C4-2B (cell line): ENCODE data around the gene CACTIN.
A peak's percentile ranks its signal among the peaks of the same experiment; 100 is the strongest.

ENCODE experiments used
- H3K27ac ChIP-seq: fragments of 450-650 bp; 2 replicates; pipeline ENCODE4 v1.5.1; 2017
- ZFX ChIP-seq: fragments of 450-650 bp; IDR thresholded peaks from 2 replicates; pipeline ENCODE4 v1.6.1; 2017
- TF ChIP-seq, protein P1 (sequence below): fragments of 450-650 bp; conservative IDR thresholded peaks from 2 replicates; pipeline ENCODE4 v1.5.1; 2017; ENCODE audit warnings: mild to moderate bottlenecking

Gene CACTIN

DNA sequence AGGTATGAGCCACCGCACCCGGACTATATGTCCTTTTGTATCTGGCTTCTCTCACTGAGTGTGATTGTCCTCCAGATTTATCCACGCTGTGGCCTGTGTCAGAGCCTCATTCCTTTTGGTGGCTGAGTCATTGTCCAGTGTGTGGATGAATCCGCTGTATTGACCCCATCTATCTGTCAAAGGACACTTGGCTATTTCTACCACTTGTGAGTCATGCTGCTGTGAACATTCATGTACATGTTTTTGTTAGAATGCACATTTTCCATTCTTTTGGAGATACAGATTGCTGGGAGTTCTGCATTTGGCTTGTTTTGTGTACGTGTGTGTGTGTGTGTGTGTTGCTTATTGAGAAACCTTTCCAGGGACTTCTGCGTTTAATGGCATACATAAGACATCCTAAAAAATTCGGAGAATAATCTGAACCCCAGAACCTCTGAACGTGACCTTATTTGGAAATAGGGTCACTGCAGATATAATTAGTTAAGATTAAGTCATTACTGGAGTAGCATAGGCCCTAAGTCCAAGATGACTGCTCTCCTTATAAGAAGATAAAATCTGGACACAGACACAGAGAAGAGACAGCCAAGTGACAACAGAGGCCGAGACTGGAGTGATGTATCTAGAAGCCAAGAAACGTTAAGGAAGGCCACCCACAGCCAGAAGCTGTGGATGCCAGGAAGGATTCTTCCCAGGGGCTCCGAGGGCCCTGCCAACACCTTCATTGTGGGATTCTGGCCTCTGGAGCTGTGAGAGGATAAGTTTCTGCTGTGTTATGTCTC lies 46.2 kb downstream of the CACTIN start:
- TF ChIP-seq, protein P1, sequence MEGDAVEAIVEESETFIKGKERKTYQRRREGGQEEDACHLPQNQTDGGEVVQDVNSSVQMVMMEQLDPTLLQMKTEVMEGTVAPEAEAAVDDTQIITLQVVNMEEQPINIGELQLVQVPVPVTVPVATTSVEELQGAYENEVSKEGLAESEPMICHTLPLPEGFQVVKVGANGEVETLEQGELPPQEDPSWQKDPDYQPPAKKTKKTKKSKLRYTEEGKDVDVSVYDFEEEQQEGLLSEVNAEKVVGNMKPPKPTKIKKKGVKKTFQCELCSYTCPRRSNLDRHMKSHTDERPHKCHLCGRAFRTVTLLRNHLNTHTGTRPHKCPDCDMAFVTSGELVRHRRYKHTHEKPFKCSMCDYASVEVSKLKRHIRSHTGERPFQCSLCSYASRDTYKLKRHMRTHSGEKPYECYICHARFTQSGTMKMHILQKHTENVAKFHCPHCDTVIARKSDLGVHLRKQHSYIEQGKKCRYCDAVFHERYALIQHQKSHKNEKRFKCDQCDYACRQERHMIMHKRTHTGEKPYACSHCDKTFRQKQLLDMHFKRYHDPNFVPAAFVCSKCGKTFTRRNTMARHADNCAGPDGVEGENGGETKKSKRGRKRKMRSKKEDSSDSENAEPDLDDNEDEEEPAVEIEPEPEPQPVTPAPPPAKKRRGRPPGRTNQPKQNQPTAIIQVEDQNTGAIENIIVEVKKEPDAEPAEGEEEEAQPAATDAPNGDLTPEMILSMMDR = no peak
- TF ChIP-seq ZFX = no peak
- H3K27ac ChIP-seq = no peak overlapping the region

DNA sequence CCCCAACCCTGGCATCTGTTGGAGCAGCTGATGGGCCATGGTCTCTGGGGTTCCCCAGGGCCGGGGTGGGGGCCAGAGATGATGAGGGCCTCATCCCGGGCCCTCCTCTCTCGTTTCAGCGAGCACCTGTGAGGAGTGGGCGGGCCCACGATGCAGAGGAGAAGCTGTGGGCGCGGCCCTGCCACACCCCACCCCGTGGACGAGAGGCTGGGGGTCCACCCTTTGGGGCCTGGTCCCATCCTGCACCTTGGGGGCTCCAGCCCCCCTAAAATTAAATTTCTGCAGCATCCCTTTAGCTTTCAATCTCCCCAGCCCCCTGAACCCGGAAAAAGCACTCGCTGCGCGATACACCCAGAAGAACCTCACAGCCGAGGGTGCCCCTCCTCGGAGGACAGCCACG lies 48.2 kb downstream of the CACTIN start:
- H3K27ac ChIP-seq = no peak overlapping the region
- TF ChIP-seq, protein P1 = no peak
- no peak for TF ChIP-seq ZFX

DNA sequence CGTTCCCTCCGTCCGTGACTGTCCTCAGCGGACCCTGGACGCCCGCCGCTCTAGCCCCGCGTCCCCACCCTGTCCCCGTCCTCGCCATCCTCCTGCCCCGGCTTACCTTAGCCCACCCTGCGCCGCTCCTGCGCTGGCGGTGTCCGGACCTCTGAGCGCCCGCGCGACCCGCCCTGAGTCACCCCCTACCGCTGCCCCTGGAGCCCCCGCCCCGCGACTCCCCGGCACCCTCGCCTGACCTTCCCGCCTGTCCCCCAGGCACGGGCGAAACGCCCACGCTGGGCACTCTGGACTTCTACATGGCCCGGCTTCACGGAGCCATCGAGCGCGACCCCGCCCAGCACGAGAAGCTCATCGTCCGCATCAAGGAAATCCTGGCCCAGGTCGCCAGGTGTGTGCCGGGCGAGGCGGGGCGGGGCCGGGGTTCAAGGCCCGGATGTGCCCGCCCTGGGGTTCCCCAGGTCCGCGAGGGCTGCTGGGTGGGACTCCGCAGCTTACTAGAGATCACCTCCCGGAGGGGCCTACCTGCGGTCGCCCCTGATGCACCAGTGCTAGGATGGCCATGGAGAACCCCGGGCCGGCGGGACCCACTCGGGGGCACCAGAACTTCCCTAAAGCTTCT lies 48.8 kb downstream of the CACTIN start:
- no peak for TF ChIP-seq ZFX
- TF ChIP-seq, protein P1 = no peak
- no peak overlapping the region for H3K27ac ChIP-seq

DNA sequence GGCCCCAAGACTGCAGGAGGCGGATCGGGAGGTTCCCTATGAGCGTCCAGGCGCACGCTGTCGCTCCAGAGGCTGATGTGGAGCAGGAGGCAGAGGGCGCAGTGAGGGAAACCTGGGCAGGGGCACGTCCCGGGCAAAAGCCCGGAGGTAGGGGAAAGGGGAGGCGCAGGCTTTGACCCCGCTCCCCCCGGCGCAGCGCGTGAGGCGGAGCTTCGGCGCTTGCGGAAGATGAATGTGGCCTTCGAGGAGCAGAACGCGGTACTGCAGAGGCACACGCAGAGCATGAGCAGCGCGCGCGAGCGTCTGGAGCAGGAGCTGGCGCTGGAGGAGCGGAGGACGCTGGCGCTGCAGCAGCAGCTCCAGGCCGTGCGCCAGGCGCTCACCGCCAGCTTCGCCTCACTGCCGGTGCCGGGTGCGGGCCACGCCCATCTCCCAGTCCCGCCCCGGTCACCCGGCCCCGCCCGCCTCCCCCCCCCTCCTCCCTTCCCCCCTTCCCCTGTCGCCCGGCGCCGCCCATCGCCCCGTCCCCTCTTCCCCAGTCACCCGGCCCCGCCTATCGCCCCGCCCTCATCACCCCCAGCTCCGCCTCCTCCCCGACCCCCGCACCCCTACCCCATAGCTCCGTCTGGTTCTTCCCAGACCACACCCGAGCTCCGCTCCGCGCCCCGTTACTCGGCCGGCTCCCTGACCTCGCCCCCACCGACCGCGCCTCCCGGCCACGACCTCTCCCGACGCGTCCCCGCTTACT lies 49.7 kb downstream of the CACTIN start:
- no peak overlapping the region for H3K27ac ChIP-seq

DNA sequence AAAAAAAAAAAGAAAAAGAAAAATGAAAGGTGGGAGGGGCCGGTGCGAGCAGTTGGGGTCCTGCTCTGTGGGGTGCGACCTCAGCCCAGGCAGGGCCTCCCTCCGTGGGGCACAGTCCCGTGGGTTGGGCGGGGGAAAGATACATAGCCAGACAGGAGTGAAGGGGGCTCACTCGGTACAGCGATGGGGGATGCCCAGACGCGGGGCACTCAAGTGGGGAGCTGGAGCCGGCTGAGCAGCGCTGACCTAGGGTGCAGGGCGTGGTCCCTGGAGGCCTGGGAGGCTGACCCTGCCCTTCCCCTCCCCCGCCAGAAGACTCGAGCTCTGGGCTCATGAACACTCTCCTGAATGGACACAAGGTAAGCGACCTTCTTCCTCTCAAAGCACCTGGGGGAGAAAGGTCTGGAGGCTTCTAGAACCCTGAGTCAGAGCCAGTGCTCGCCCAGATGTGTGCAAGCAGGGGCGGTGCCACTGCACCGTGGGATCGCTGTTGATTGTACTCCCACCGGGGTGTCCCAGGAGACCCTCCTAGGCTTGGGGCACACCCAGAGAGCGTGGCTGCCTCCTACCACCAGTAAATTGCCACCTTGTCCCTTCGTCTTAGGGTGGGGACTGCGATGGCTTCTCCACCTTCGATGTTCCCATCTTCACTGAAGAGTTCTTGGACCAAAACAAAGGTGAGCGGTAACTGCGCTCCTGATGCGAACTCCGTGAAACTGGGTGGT lies 50.5 kb downstream of the CACTIN start:
- H3K27ac ChIP-seq = no peak overlapping the region
- TF ChIP-seq ZFX = no peak

More for the DNA sequence above, 49.7 kb downstream of the CACTIN start:
- TF ChIP-seq, protein P1 = no peak
- no peak for TF ChIP-seq ZFX

DNA sequence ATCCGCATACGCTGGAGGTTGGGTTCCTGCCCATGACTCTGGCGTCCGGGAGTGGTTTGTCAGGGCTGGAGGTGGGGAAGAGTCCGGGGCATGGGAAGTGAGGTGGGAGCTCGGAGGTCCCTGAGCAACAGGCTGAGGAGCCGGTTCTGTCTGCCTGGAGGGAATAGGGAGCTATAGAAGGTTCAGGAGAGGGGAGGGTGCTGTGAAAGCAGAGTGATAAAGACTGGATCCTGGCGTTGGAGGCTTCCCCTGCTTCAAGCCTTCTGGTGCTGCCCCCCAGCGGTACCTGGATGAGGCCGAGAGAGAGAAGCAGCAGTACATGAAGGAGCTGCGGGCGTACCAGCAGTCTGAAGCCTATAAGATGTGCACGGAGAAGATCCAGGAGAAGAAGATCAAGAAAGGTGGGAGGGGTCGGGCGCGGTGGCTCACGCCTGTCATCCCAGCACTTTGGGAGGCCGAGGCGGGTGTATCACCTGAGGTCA lies 51.3 kb downstream of the CACTIN start:
- H3K27ac ChIP-seq = no peak overlapping the region
- TF ChIP-seq, protein P1 = no peak
- no peak for TF ChIP-seq ZFX

DNA sequence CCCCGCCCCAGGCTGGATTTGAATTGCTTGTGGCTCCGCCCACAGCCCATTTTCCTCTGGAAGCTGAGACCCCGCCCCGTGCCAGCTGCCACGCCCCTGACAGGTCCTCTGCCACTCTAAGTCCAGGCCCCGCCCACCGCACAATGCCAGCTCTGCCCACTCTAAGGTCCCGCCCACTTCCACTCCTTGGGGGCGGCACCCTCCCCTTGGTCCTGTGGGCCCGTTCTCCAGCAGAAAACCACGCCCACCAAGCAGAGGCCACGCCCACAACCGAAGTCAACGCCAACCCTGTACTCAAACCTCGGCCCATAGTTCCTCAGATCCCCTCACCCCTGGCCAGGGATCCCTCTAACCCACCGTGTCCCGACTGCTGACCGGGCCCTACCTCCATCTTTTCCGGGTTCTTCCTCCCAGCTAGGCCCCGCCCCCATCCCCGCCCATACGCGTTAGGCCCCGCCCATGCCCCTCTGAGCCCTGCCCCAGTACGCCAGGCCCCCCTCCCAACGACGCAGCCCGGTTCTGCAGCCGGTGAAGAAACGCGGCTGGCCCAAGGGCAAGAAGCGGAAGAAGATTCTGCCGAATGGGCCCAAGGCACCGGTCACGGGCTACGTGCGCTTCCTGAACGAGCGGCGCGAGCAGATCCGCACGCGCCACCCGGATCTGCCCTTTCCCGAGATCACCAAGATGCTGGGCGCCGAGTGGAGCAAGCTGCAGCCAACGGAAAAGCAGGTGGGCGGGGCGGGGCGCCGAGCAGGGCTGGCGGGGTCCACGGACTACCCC lies 52.5 kb downstream of the CACTIN start:
- no peak for TF ChIP-seq ZFX
- TF ChIP-seq, protein P1 = no peak
- H3K27ac ChIP-seq = peak overlapping the region; percentile 97
